Posterior cingulate gyrus (tissue), 11 donors: ENCODE data around the gene SOBP.
"Not testable (repeated sequence)": the region's sequence is repeated elsewhere in the genome, so short reads cannot be mapped to it uniquely, and the experiment has no call there.

Source experiments
- DNase-seq, 10 donors: peaks; one replicate each; pipeline versions ENCODE4 v3.0.0 to v3.0.0-alpha.2; 2020 to 2021; ENCODE audit warnings: mixed read lengths in 3 of 10
- intact Hi-C: fragments of 100-400 bp; cut with DNase I; formaldehyde crosslinking; loops from one replicate; pipeline ENCODE4 v1.15.1; 2023

SOBP gene

DNA sequence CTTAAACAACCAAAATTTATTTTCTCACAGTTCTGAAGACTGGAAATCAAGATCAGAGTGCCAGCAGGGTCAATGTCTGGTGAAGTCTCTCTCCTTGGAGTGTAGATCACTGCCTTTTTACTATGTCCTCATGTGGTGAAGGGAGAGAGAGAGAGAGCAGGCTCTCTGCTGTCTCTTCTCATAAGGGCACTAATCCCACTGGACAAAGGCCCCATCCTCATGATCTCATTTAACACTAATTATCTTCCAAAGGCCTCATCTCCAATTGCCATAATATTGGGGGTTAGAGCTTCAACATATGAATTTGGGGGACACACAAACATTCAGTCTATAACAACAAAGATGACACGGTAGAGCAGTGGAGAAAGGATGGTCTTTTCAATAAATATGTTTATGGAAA lies 27.4 kb downstream of the SOBP start:
- no peak for DNase-seq
- intact Hi-C loops, result no loop called here

DNA sequence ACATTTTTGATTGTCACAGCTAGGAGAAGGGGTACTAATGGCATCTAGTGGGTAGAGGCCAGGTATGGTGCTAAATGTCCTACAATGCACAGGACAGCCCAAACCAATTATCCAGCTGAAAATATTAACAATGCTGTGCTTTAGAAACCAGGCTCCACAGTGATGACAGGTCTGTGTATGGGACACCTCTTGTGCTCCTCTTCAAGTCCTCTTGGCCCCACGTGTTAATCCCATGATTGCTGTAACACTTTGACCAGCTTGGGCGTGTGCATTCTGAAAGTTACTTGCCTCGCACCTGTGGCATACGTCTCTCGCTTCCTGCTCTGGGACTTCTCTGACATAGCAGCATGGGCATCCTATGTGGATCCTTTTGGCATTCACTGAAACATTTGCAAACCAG lies 29.3 kb downstream of the SOBP start:
- DNase-seq, intact Hi-C loops: not testable (repeated sequence)

DNA sequence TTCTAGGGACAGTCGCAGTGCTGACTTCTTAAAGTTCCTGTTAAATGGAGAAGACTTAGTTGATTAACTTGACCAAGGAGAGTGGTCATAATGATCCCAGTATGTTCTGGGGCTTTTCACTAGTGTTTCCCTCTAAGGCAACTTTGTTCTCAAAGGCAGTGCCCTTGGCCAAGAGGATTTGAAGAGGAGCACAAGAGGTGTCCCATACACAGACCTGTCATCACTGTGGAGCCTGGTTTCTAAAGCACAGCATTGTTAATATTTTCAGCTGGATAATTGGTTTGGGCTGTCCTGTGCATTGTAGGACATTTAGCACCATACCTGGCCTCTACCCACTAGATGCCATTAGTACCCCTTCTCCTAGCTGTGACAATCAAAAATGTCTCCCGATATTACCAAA lies 30.8 kb downstream of the SOBP start:
- DNase-seq, intact Hi-C loops: not testable (repeated sequence)

DNA sequence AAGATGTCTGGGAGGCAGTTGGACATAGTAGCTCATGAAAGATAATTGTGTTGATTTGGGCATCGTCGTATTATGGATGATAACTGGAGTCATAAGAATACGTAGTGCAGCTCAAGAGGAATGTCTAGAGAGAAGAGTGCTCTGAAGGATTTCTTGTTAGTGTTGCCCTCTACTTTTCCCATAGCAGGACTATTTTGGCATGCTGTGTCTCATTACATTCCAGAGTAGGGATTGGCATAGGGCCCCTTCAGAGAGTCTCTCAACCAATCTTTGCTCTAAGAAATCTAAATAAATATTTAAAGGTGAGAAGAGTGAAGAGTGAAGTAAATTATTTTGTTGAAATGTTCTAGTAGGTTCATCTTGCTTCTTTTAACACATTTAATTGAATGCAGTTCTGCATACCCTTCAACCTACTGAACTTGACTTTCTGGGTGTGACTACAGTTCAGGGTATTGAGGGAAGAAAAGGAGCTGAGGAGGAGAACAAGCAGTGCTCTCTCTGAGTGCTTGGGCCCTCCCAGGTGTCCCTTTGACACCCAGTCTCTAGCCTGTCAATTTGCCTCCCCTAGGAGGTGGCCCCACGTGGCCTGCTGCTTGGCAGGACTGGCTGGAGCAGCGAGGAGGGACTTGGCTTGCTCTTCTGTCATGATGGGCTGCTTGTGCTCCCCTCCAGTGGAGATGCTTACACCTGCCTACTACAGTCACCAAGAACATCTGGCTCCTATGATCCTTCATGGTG lies 33.3 kb downstream of the SOBP start:
- no peak for DNase-seq
- intact Hi-C loops, result no loop called here

DNA sequence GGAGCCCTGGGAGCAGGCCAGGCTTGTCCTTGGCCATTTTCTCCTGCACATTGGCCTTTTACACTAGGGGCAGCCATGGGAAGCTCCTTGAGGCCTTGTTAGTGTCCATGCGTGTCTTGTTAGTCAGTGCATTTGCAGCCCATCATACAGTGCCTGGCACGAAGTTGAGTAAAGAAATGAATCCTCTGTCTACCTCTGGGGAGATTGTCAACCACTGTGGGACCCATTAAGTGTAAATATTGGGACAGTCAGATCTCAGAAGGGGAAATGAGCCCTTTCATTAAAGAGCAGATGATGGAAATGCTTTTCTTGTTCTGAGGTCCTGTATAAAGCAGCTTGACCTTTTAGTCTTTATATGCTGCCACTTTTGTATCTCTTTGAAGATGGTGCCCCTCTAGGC lies 33.9 kb downstream of the SOBP start:
- intact Hi-C loops, result no loop called here
- no peak for DNase-seq

DNA sequence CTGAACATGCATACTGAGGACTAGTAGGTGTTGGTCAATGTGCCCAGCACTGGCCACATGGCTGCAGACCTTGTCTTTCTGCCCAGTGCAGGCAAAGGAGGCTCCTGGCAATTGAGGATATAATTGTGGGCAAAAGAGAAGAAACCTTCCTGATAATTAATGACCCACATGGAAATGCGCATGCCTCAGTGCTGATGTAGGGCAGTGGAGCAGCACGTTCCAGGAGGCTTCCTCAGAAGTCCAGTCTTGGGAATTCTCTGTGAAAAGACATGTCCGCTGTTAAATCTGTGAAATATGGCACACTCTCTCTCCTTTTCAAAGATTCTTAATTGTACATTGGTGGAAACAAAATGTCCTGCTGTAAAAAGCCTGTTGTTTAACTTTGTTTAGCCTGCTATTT lies 34.7 kb downstream of the SOBP start:
- intact Hi-C loops, result no loop called here
- no peak for DNase-seq

DNA sequence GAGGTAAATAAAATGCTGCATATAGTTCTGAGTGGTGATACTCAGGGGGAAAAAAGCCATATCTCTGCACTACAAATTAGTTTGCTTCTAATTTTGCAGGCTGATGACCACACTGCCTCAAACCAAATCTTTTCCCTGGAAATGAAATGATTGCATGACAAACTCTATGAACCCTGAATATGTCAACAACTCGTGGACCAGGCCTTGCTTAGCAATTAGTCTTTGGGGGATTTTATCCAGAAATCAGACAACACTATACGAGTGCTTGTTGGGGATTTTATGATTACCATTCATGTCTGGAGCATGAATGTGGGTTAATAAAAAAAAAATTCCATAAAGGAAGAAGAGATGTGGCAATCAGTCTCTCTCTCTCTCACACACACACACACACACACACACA lies 42.0 kb downstream of the SOBP start:
- no peak for DNase-seq
- intact Hi-C loops, result no loop called here

DNA sequence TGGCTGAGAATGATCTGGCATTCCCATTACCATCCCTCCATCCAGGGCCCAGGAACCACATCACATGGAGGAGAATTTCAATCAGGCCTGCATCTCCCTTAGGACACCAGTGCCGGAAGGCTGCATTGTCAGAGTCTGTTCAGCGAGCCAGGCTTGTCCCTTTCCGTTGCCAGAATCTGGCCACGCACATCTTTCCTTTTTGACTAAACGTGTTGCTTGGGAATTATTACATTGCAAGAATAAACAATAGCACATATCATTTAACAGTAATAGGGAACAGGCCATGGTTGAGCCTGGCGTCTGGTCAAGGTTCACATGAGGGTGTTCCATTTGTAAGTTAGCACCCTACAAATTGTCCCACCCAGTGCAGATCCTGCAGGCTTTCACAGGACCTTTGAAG lies 42.8 kb downstream of the SOBP start:
- intact Hi-C loops, result no loop called here
- peak in 2 of 10 donors; percentile 62 to 71 for DNase-seq

DNA sequence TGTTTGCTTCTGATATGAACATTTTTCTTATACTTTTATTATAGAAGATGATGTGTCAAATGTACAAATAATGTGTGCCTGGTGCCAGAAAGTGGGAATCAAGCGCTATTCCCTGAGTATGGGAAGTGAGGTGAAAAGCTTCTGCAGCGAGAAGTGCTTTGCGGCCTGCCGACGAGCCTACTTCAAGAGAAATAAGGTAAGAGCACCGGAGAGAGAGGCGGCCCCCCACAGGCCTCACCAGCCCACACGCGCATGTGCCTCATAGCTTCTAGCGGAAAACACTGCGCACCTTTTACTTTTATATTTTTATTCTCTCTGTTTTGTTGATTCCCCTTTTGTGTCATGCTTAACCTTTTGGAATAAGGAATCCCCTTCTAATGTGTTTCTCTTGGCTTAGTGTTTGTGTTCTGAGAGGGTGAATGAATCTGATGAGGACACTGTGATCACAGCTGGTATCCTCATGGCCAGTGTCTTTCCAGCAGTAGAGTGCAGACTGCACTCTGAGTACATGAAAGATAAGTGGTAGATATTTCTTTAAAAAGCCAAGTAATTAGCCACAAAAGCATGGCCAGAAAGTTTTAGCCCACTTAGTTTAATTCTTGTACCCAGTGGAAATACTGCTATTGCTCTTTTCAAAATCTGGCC lies 43.6 kb downstream of the SOBP start:
- intact Hi-C loops, result no loop called here
- peak in 2 of 10 donors; percentile 70 to 86 for DNase-seq

DNA sequence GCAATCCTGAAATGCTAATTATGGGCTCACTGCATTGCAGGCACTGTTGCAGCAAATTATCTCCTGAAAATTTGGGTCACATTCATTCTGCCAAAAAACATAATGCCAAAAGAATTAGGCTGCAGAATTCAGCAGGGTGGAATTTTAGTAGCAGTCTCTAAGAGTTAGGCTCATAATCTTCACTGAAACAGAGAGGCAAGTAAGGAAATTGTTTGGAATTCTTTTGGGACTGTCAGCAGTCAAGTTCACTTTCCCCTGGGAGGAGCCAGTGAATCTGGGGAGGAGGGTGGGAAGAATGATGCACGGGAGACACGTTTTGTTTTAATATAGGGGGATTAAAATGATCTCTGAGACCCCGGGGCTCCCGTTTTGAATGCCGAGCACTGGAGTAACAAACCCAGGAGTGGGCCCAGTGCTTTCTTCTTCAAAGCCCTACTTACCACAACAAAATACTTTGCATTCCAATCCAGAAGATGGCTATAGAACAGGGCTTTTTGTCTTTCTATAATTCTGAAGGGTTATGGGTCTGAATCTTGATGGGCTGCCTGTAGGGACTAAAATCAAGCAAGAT lies 44.7 kb downstream of the SOBP start:
- intact Hi-C loops, result no loop called here

DNA sequence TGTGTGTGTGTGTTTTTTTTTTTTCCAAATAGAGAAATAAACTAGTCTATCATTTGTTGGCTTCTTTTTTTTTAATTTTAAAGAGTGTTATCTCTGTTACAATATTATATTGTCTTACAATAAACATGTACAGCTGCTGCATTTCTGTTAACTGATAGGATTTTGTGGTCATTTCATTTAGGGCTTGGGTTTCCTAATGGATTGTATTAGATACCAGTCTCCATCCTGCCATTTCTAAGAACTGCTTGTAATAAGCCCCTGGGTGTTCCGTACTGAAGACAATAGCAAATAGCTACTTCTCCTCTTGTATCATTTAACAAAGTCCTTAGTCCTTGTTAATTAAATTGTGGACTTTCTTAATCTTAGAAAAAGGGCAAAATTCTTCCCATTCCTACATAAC lies 45.7 kb downstream of the SOBP start:
- intact Hi-C loops, result no loop called here

More for the DNA sequence above, 44.7 kb downstream of the SOBP start:
- no peak for DNase-seq

DNA sequence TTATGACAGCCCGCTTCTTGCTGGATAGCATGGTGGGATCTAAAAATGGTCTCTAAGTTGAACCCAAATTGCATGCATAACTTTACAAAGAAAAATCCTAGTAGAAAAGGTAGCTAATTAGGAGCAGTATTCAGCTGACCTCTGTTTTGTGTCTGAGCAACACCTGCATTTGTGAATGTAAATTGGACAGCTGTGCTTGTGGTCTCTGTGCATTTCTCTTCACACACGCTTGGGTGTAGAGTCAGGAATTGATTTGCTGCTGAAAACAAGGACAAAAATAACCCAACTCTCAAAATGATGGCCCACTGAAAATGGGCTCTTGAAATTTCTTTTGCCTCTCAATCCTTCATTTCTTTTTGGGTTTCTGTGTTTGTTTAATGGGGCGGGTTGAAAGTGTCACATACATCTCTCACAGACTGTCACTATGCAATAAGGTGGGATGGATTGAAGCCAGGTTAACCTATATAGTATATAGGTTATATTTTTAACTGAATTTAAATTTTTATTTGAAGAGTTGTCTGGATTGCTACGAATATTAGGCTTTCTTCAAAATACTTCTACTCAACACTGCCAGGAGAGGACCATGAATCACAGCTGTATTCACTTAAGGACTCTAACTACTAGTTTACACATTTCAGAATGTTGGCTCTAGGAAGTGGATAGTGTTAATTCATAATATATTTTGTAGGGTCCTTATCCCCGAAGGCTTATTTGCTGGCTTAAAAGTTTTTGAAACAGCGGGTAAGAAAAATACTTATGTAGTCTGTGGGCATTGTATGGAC lies 46.5 kb downstream of the SOBP start:
- DNase-seq, result no peak
- intact Hi-C loops, result no loop called here

More for the DNA sequence above, 45.7 kb downstream of the SOBP start:
- DNase-seq, result no peak

DNA sequence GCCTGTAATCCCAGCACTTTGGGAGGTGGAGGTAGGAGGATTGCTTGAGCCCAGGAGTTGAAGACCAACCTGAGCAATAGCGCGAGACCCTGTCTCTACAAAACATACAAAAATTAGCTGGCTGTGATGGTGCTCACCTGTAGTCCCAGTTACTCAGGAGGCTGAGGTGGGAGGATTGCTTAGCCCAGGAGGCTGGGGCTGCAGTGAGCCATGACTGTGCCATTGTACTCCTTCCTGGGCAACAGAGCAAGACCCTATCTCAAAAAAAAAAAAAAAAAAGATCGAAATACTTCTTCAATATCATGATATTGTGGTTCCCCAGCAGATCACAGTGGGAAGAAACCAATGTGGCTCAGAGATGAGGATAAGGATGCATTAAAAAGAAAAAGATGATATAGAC lies 47.6 kb downstream of the SOBP start:
- DNase-seq, result no peak
- intact Hi-C loops, result no loop called here

DNA sequence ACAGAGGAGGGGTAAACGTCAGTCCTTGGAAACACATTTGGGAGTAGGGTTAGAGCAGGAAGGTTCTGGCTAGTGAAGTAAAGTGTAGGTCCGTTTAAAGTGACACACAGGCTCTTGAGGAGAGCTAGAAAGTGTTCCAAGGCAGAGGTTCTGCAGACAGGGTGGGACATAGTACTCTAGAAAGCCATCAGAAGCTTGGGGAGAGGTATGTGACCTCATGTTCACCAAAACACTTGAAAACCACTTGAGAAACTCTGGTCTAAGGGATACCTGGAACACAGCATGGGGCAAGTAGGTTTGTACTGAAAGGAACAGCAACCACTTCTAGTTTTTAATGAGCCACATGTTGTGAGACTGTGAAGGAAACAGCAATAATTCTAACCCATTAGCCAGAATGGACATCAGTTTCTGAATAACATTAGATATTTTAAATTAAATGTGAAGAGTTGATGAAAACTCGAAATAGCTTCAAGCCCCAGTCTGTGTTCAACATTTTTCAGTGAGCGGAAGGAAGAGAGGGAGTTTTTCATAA lies 49.0 kb downstream of the SOBP start:
- DNase-seq, result no peak
- intact Hi-C loops, result no loop called here

DNA sequence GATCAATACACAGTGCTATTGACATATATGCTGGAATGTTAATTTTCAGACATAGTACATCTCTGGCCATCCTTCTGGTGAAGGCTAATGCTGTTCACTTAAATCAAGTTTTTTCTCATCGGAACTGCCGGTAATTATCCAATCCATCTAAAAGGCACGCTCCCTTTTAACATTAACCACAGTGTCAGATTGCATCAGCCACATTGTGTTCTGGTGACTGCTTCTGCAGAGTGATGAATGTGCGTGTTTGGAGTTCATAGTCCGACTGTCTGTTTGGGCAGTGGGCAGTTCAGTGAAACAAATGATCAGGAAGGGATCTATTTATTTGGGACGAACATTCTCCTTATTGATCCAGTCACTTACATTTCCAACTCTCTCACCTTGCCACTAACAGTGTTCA lies 49.5 kb downstream of the SOBP start:
- DNase-seq, result no peak
- intact Hi-C loops, result no loop called here

DNA sequence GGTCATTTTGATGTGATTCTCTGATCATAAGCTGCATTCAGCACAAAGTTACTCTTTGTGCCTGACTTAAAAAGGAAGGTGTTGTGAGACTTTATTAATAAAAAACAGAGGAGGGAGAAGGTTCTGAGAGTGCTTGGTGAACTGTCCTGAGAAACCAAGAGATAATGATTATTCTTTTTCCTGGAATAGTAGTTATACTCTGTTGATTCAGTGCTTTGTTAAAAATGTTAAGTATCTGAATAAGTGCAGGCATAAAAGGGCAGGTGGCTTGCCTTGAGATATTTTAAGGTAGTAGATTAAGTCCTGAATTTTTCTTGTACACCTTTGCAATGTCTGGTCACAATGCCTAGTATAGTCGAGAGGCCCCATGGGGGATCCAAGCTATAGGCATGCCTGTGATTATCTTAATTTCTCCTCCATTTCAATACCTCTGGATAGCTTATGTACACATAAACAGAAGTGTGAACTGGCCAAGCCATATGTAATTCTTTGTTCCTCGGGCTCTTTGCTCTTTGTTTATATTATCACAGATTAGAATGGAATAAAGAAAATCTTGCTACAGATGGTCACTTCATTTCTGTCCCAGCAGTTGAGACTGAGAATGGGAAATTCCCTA lies 50.0 kb downstream of the SOBP start:
- no peak for DNase-seq
- intact Hi-C loops, result no loop called here

DNA sequence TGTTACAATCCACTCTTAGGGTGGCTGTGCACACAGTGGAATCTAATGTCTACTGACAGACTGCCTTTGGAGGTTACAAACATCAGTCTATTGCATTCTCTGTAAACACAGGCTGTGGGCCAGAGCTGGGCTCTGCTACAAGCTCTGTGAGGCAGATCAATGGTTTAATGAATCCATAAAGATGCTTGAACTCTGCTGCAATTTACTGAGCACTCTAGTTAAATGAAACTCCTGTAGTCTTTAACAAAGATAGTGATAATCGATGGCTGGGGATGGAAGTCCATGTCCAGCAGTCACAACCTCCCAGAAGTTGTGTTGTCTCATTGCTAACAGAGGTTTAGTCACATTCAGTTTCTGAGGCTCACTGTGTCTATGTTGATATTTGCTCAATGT lies 50.5 kb downstream of the SOBP start:
- DNase-seq, result no peak
- intact Hi-C loops, result no loop called here

DNA sequence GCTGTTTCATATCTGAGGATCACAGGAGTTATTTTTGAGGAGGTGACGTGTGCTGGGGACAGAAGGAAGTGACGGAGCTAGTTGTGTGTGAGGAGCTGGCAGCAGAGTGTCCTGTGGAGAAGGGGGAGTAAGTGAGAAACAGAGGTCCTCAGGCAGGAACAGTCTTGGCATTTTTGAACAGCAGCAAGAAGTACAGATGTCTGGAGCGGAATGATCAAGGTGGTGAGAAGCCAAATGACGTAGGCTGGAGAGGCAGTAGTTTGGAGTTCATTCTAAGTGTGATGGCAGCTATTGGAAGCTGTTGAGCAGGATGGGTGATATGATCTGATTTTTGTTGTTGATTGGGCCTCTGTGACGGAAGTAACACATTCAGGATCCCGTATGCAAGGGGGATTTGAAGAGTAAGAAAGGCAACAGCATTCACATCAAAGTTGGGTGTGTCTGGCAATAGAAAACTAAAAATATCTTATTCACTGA lies 52.3 kb downstream of the SOBP start:
- intact Hi-C loops, result no loop called here
- DNase-seq, result peak in 4 of 10 donors; percentile 23 to 86 (median 34)

DNA sequence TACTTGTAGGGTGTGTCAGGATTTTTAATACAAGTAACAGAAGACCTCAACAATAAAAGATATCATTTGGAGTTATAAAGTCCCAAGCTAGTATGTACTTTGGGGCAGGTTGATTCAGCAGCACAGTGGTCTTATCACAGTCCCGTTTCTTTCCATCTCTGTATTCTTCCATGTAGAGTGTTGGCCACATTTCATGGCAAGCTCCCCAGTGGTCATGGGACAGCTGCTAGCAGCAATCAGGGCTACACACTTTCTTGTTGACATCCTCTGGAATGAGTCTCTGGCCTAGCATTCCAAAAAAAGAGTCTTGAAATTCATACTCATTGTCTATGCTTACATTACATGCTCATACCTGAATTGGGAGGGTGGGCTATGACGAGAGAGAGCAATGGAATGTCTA lies 53.2 kb downstream of the SOBP start:
- DNase-seq, result no peak
- intact Hi-C loops, result no loop called here

DNA sequence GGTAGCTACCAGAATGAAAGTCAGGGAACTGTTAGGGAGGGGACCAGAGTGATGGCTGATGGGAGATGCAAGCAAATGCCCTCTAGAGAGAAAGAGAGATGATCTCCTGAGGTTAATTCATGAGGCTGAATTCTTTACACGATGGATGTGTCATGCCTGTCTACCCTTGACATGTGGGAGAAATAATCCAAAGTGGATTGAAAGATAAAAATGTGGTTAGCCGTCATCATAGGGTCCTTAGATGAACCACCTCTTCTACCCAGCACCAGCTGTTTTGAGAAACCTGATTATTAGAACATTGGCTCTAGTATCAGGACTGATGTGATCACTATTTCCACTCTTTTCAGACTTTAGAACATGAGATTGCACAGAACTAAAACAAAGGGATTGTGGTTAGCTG lies 53.6 kb downstream of the SOBP start:
- intact Hi-C loops, result no loop called here
- DNase-seq, result no peak
